Stimulated activated CD8-positive, alpha-beta memory T cell treated with anti-CD3 and anti-CD28 coated beads, Interleukin-4, amount 100 ng/mL, for 4 hours (primary cell): ENCODE results near the gene DYSF.
"Not testable (repeated sequence)": the region's sequence is repeated elsewhere in the genome, so short reads cannot be mapped to it uniquely, and the experiment has no call there.

Experiments
- DNase-seq, 2 donors: peaks; one replicate each; pipeline ENCODE4 v3.0.0-alpha.2; 2020; ENCODE audit warnings: low read depth in 2 of 2, low spot score in 1 of 2

The DYSF gene

GRCh38 chr2:71469403-71470398 is 16.3 kb downstream of the DYSF start:
- DNase-seq: no peak

GRCh38 chr2:71471276-71471675 is 17.9 kb downstream of the DYSF start:
- no peak for DNase-seq

- DNase-seq: no peak
Measured at GRCh38 chr2:71472019-71472418, 18.7 kb downstream of the DYSF start.

- no peak for DNase-seq
Measured at GRCh38 chr2:71473346-71474031, 20.1 kb downstream of the DYSF start.

- no peak for DNase-seq
Measured at GRCh38 chr2:71474116-71474743, 20.9 kb downstream of the DYSF start.

GRCh38 chr2:71474744-71475397 is 21.5 kb downstream of the DYSF start:
- no peak for DNase-seq

- DNase-seq: no peak
Measured at GRCh38 chr2:71476495-71476894, 23.1 kb downstream of the DYSF start.

DNA sequence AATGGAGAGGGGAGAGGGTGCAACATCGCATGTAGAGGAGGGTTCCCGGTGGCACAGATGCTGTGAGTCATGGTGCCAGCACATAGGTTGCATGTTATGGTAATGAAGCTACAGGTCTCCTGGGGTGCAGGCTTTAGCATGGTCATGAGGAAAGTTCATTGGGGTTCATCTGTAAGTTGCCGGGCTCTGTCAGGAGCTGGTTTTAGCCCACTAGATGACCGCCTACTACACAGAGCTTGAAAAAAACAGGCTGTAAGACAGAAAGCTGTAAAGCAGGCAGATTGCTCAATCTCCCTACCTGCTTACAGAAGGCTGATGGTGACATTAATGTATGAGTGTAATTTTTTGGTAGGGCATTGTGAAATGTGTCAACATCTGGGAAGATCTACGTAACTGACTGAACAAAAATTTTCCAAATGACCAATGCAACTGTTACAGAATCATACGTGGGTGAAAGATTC is 23.9 kb downstream of the DYSF start:
- DNase-seq: no peak

- DNase-seq: no peak
Measured at GRCh38 chr2:71478806-71479205, 25.4 kb downstream of the DYSF start.

GRCh38 chr2:71479261-71479660 is 25.9 kb downstream of the DYSF start:
- DNase-seq: no peak

DNA sequence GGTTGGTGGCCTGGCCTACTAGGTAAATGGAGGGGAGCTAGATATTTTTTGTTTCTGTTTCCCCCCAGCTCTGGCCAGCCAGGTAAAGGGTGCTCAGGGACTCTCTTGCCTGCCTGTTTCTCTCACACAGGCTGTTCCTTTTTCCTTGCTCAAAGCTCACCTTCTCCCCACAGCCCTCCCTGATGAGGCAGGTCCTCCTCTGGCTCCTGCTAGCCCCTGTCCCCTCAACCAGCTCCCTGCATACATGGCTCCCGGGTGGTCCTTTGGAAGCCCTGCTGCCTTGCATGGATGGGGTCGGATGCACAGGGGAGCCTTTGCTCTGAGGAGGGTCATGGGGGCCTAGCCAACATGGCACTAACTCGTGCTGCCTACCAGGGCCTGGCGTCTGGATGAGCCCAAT is 27.8 kb downstream of the DYSF start:
- DNase-seq: no peak

DNA sequence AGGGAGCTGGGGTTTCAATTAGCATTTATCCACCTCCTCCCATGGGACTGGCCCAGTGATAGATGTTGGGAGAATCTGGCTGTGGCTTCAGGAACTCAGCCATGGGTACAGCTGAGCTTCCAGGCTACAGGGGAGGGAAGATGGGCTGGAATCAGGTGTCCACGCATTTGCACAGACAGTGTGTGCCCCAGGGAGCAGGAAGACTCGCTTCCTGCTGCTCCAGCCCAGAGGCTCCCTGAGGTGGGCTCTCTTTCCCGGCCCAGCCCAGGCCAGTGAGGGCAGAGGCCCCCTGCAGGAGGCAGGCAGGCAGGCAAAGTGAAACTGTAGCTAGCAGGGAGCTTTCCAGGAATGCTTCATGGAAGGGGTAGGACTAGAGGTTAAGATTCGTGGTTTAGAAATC is 28.7 kb downstream of the DYSF start:
- DNase-seq: no peak

- DNase-seq: no peak
Measured at GRCh38 chr2:71483246-71483645, 29.9 kb downstream of the DYSF start.

DNA sequence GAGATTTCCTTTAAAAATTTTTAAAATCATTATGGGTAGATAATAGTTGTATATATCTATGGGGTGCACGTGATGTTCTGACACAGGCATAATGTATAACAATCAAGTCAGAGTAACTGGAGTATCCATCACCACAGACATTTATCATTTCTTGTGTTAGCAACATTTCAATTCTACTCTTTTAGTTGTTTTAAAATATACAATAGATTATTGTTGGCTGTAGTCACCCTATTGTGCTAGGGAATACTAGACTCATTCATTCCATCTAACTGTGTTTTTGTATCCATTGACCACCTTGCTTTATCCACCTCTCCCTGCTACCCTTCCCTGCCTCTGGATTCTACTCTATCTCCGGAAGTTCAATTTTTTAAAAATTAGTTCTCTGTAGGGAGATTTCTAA is 31.0 kb downstream of the DYSF start:
- no peak for DNase-seq

- DNase-seq: no peak
Measured at GRCh38 chr2:71486881-71487640, 33.7 kb downstream of the DYSF start.

GRCh38 chr2:71491551-71491950 is 38.2 kb downstream of the DYSF start:
- DNase-seq: not testable (repeated sequence)

- DNase-seq: no peak
Measured at GRCh38 chr2:71492112-71492511, 38.8 kb downstream of the DYSF start.

GRCh38 chr2:71494091-71494490 is 40.7 kb downstream of the DYSF start:
- no peak for DNase-seq

GRCh38 chr2:71494523-71495155 is 41.3 kb downstream of the DYSF start:
- no peak for DNase-seq

GRCh38 chr2:71496156-71496770 is 42.9 kb downstream of the DYSF start:
- no peak for DNase-seq
